GM12873 (cell line): ENCODE results near the gene DMRT2.

ENCODE experiments used
- CTCF ChIP-seq: IDR thresholded peaks from 2 replicates; pipeline ENCODE4 v1.5.1; 2012; ENCODE audit warnings: low read depth, mild to moderate bottlenecking, moderate library complexity, low read length, control low read depth; ENCODE audit not compliant: insufficient read depth; ENCODE audit errors: missing control alignments

Gene DMRT2

GRCh38 chr9:1050125-1050895, at the start of gene DMRT2:
Gene DMRT2 (plus strand): TSS chr9:1050357. CDS start chr9:1051614, 1,257 bp downstream.
- TF ChIP-seq CTCF: no peak

GRCh38 chr9:1001838-1002237, 48.3 kb upstream of the DMRT2 start:
- TF ChIP-seq CTCF: no peak

- no peak for TF ChIP-seq CTCF
These were observed 47.5 kb upstream of the DMRT2 start for GRCh38 chr9:1002678-1003077.

DNA sequence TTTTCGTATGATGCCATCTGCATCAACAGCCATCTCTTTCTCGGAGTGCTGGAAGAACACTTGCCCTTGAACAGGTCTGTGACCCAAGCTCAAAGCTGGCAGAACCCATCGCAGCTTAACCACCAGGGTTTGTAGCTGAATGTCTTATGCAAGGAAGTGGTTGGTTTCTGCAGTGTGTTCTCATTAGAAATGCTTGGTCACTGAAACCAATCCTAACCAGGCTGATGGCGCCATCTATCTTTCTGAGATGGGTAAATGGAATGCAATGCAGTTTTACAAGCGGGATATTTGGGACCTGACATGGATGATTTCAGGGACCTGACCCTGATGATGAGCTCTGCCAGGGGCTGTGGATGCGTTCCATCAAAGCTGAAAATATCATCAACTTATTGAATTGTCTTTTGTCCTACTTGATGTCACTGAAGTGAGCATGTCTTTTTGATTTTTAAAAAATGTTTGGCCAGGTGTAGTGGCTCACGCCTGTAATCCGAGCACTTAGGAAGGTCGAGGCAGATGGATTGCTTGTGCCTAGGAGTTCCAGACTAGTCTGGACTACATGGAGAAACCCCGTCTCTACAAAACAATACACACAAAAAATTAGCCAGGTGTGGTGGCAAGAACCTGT, 45.0 kb upstream of the DMRT2 start:
- peak; percentile 49 for TF ChIP-seq CTCF

- no peak for TF ChIP-seq CTCF
These were observed 42.8 kb upstream of the DMRT2 start for GRCh38 chr9:1007312-1007711.

DNA sequence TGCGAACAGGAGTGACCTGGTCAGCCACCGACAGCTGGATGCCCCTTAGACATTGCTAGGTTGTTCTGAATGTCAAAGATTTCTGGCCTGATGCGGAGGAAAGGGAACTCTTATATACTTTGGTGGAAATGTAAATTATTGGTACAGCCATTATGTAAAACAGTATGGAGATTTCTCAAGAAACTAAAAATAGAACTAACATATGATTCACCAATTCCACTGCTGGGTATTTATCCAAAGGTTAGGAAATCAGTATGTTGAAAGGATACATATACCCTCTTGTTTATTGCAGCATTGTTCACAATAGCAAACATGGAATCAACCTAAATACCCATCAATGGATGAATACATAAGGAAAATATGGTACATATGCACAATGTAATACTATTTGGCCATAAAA, 41.9 kb upstream of the DMRT2 start:
- no peak for TF ChIP-seq CTCF

GRCh38 chr9:1009101-1009707, 41.0 kb upstream of the DMRT2 start:
- TF ChIP-seq CTCF: peak; percentile 98
